ENCODE measurements around the gene SNX6.

DNA sequence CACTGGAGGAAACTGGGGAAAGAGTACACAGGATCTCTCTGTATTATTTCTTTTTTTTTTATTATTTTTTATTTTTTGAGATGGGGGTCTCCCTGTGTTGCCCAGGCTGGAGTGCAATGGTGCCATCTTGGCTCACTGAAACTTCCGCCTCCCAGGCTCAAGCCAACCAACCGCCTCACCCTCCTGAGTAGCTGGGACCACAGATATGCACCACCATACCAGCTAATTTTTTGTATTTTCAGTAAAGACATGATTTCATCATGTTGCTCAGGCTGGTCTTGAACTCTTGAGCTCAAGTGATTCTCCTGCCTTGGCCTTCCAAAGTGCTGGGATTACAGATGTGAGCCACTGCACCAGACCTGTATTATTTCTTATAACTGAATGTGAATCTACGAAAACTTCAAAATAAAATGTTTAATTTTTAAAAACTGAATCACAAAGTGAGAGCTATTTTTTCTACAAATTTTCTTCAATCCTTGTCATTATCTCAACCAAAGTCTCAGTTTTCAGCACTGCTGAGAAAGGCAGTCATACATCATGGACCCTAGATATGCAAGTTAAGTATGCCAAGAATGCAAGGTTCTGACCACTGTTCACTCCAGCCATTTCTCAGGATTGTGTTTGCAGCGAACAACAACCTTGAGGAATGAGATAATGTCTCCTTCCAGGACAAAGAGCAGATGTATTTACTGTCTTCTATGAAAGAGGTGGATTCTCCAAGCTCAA lies 92.8 kb downstream of the SNX6 start:
- TF ChIP-seq POLR2AphosphoS5 (IDR thresholded peaks at IDR 0.05; ENCODE audit: control insufficient read depth, insufficient read depth, low read depth, low read length), result no peak
- no peak for TF ChIP-seq BCL6 (CRISPR knock-in tag; IDR thresholded peaks at IDR 0.05)
- TF ChIP-seq ZNF133 (CRISPR knock-in tag; IDR thresholded peaks at IDR 0.05), result no peak
- TF ChIP-seq ZFPM2 (CRISPR knock-in tag; IDR thresholded peaks at IDR 0.05), result no peak

Measured in K562 (cell line).